ENCODE results near the gene PDIA2.

- TF ChIP-seq, protein P1, sequence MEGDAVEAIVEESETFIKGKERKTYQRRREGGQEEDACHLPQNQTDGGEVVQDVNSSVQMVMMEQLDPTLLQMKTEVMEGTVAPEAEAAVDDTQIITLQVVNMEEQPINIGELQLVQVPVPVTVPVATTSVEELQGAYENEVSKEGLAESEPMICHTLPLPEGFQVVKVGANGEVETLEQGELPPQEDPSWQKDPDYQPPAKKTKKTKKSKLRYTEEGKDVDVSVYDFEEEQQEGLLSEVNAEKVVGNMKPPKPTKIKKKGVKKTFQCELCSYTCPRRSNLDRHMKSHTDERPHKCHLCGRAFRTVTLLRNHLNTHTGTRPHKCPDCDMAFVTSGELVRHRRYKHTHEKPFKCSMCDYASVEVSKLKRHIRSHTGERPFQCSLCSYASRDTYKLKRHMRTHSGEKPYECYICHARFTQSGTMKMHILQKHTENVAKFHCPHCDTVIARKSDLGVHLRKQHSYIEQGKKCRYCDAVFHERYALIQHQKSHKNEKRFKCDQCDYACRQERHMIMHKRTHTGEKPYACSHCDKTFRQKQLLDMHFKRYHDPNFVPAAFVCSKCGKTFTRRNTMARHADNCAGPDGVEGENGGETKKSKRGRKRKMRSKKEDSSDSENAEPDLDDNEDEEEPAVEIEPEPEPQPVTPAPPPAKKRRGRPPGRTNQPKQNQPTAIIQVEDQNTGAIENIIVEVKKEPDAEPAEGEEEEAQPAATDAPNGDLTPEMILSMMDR (conservative IDR thresholded peaks at IDR 0.05): no peak
- TF ChIP-seq ZFX (IDR thresholded peaks at IDR 0.05): no peak
Measured at GRCh38 chr16:287298-287811, 4.4 kb downstream of the PDIA2 start.
